HepG2 (cell line): ENCODE data around the gene ITPK1. TPM values are rescaled to one million over a fixed set of nuclear protein-coding genes. Genes with fewer than 3 reads are reported as not detected.

ENCODE experiments used
- ATAC-seq: fragments of 200-7000 bp; cut with Tn5 transposase; 3 replicates; pipeline ENCODE4 v1.9.1; 2020; ENCODE audit warnings: mild to moderate bottlenecking, moderate library complexity
- BruUV-seq: library from RNA; stranded (reverse); fragments of 400-500 nt; replicated peaks from 2 replicates; lab custom pipeline; 2021; lab: Mats Ljungman, UMichigan
- CTCF ChIA-PET: fragments of 300-600 bp; formaldehyde crosslinking; extraction: SDS; loops from one replicate; lab custom pipeline; 2021; ENCODE audit warnings: low total read pairs, inconsistent platforms, low intra/inter-chr PET ratio; lab: Yijun Ruan, JAX
- POLR2A ChIA-PET: fragments of 350-600 bp; sonication (Branson Sonifier 250); formaldehyde crosslinking; loops from one replicate; lab custom pipeline; 2020; ENCODE audit warnings: antibody characterized with exemption, inconsistent platforms; lab: Yijun Ruan, JAX
- DNase-seq: peaks from one replicate; pipeline ENCODE4 v3.0.0-alpha.2; 2015; ENCODE audit warnings: low spot score
- FAIRE-seq: peaks from 3 replicates; lab custom pipeline; 2011; peaks lifted over from hg19 to GRCh38; lab: Jason Lieb, UNC
- H2AFZ ChIP-seq: one replicate; pipeline ENCODE4 v1.6.1; 2011; ENCODE audit warnings: low read length, inconsistent platforms
- H3K27ac ChIP-seq: fragments of 300-600 bp; 3 replicates; pipeline ENCODE4 v1.8.0; 2011; ENCODE audit warnings: mixed run types, mild to moderate bottlenecking, mixed read lengths, low read length, inconsistent platforms; ENCODE audit not compliant: insufficient read depth; ENCODE audit errors: extremely low read length
- H3K27me3 ChIP-seq, 2 experiments: fragments of 200-600 bp in 1 of 2; 2 replicates in 1 of 2; 3 replicates in 1 of 2; pipeline versions ENCODE4 v1.6.0 to v1.8.0; 2011; ENCODE audit warnings: low read length in 2 of 2, mild to moderate bottlenecking in 2 of 2, moderate library complexity in 2 of 2, inconsistent platforms in 1 of 2; ENCODE audit not compliant: insufficient read depth in 2 of 2, control insufficient read depth in 1 of 2
- H3K36me3 ChIP-seq, 2 experiments: fragments of 200-600 bp in 1 of 2; replicated peaks in 1 of 2; 2 replicates in 1 of 2; 3 replicates in 1 of 2; pipeline versions ENCODE4 v1.5.1 to v1.8.0; 2011; ENCODE audit warnings: low read length in 2 of 2, inconsistent platforms in 1 of 2; ENCODE audit not compliant: insufficient read depth in 2 of 2, control insufficient read depth in 1 of 2
- H3K4me1 ChIP-seq: 2 replicates; pipeline ENCODE4 v1.5.1; 2012; ENCODE audit warnings: low read length, inconsistent platforms; ENCODE audit not compliant: insufficient read depth
- H3K4me2 ChIP-seq: 2 replicates; pipeline ENCODE4 v1.6.0; 2011; ENCODE audit warnings: low read depth, low read length, inconsistent platforms
- H3K4me3 ChIP-seq, 3 experiments: fragments of 200-600 bp in 1 of 3; sonication (generic), shearing (Covaris generic) in 1 of 3; replicated peaks in 1 of 3; 2 replicates each; pipeline ENCODE4 v1.5.1; 2011 to 2016; ENCODE audit warnings: low read length in 3 of 3, inconsistent platforms in 2 of 3, low read depth in 2 of 3, mild to moderate bottlenecking in 2 of 3, control low read depth in 1 of 3, mixed read lengths in 1 of 3; ENCODE audit not compliant: insufficient read depth in 1 of 3
- H3K79me2 ChIP-seq: one replicate; pipeline ENCODE4 v1.6.1; 2011; ENCODE audit warnings: low read length, inconsistent platforms; ENCODE audit not compliant: insufficient read depth
- H3K9ac ChIP-seq: 2 replicates; pipeline ENCODE4 v1.6.0; 2011; ENCODE audit warnings: mild to moderate bottlenecking, low read depth, low read length, inconsistent platforms; ENCODE audit not compliant: insufficient read depth
- H3K9me3 ChIP-seq: 2 replicates; pipeline ENCODE4 v1.5.1; 2012; ENCODE audit warnings: mild to moderate bottlenecking, low read length
- H4K20me1 ChIP-seq: 2 replicates; pipeline ENCODE4 v1.6.0; 2011; ENCODE audit warnings: inconsistent platforms, mild to moderate bottlenecking, low read length, moderate library complexity; ENCODE audit not compliant: insufficient read depth
- CAMTA2 ChIP-seq: sonication (generic); formaldehyde crosslinking; IDR thresholded peaks from 2 replicates; pipeline ENCODE4 v1.4.0; 2020; ENCODE audit warnings: mild to moderate bottlenecking, missing genetic modification reagents, borderline replicate concordance
- CSRNP2 ChIP-seq: sonication (generic); formaldehyde crosslinking; conservative IDR thresholded peaks from 2 replicates; pipeline ENCODE4 v1.8.0; 2022; ENCODE audit warnings: low read depth, missing genetic modification reagents
- FUBP1 ChIP-seq: sonication (generic); formaldehyde crosslinking; IDR thresholded peaks from 2 replicates; pipeline ENCODE4 v1.5.1; 2020; ENCODE audit warnings: missing genetic modification reagents, mild to moderate bottlenecking, borderline replicate concordance
- HNRNPUL1 ChIP-seq: fragments of 200-400 bp; formaldehyde crosslinking; IDR thresholded peaks from 2 replicates; pipeline ENCODE4 v1.6.1; 2017; ENCODE audit warnings: low read depth, mild to moderate bottlenecking, low read length, moderate library complexity
- IRX3 ChIP-seq: sonication (generic); formaldehyde crosslinking; IDR thresholded peaks from 2 replicates; pipeline ENCODE4 v1.8.1; 2023; ENCODE audit warnings: mild to moderate bottlenecking, low read depth, missing genetic modification reagents, borderline replicate concordance
- POLR2G ChIP-seq: fragments of 200-400 bp; formaldehyde crosslinking; IDR thresholded peaks from 2 replicates; pipeline ENCODE4 v1.6.1; 2018; ENCODE audit warnings: mild to moderate bottlenecking, low read depth, low read length, moderate library complexity
- TBL1XR1 ChIP-seq: fragments of 150-350 bp; IDR thresholded peaks from 2 replicates; pipeline ENCODE4 v1.6.1; 2014; ENCODE audit warnings: borderline replicate concordance, low read length; ENCODE audit not compliant: partially characterized antibody
- ZNF326 ChIP-seq: sonication (generic); formaldehyde crosslinking; IDR thresholded peaks from 2 replicates; pipeline ENCODE4 v1.4.0; 2020; ENCODE audit warnings: missing genetic modification reagents, borderline replicate concordance
- ZNF337 ChIP-seq: sonication (generic); formaldehyde crosslinking; IDR thresholded peaks from 2 replicates; pipeline ENCODE4 v1.5.1; 2020; ENCODE audit warnings: missing genetic modification reagents, low read depth, mild to moderate bottlenecking, borderline replicate concordance
- ZNF496 ChIP-seq: sonication (generic); formaldehyde crosslinking; IDR thresholded peaks from 2 replicates; pipeline ENCODE4 v1.8.1; 2023; ENCODE audit warnings: mild to moderate bottlenecking, moderate library complexity, missing genetic modification reagents; ENCODE audit not compliant: insufficient replicate concordance
- ZNF503 ChIP-seq: sonication (generic); formaldehyde crosslinking; IDR thresholded peaks from 2 replicates; pipeline ENCODE4 v1.4.0; 2020; ENCODE audit warnings: missing genetic modification reagents
- ZNF513 ChIP-seq: sonication (generic); formaldehyde crosslinking; conservative IDR thresholded peaks from 2 replicates; pipeline ENCODE4 v1.5.0; 2020; ENCODE audit warnings: missing genetic modification reagents
- whole genome bisulfite sequencing: methylation state at CpG from one replicate; pipeline ENCODE4 v1.1.6; 2017; ENCODE audit warnings: low lambda C conversion rate; 5-methylcytosine and 5-hydroxymethylcytosine counted together
- in situ Hi-C: cut with HindIII; loops from 2 replicates; pipeline ENCODE4 v1.10.0; 2017; ENCODE audit warnings: low pct_unique_long_range_greater_than_20kb; ENCODE audit not compliant: extremely low pct_ligation_motif_present
- intact Hi-C: fragments of 100-400 bp; cut with micrococcal nuclease; formaldehyde crosslinking; loops from one replicate; pipeline ENCODE4 v1.10.0; 2022; ENCODE audit not compliant: unreplicated experiment
- polyA plus RNA-seq, 8 experiments: library from polyadenylated mRNA; depleted of rRNA in 3 of 8; stranded (reverse) in 7 of 8; unstranded in 1 of 8; fragments of >200 nt; fragmentation: Illumina TruSeq in 4 of 8; extraction: Trizol in 4 of 8; gene quantifications; 2 replicates each; pipeline versions ENCODE4 v1.2.1 to v1.2.3, GENCODE V29; 2011 to 2016; ENCODE audit warnings: low read depth in 4 of 8, missing spikeins in 1 of 8, mixed read lengths in 1 of 8; ENCODE audit not compliant: insufficient read depth in 1 of 8
- total RNA-seq, 5 experiments: library from RNA; depleted of rRNA; stranded (reverse); fragments of >200 nt; fragmentation: Illumina TruSeq; extraction: Trizol; gene quantifications; 2 replicates each; pipeline ENCODE4 v1.2.3, GENCODE V29; 2016; ENCODE audit warnings: low read depth in 1 of 5

ITPK1 gene
- total and polyA plus RNA-seq, 2 of the 13 experiments (the other 11 are each of a cell fraction or from before 2014, with no cell fraction given), result 20.5 to 47.5 TPM

GRCh38 chr14:93090826-93091555 lies 24.7 kb downstream of the ITPK1 start:
- WGBS, result 95% methylated on average over 11 of the region's 11 CpGs
- peaks cover 20% of the 10 kb centered on the region for H3K4me1 ChIP-seq
- no peak overlapping the region for H3K27ac ChIP-seq
- no peak overlapping the region for H2AFZ ChIP-seq
- no peaks in the 10 kb centered on the region for H3K9me3 ChIP-seq
- ATAC-seq (no peak), DNase-seq (no peak), FAIRE-seq (no peak)
- no peak overlapping the region for H3K9ac ChIP-seq
- intact Hi-C loops (no loop called here), in situ Hi-C loops (no loop called here)
- BruUV-seq, result no TSS peak
- H3K36me3 ChIP-seq, result no peaks in the 10 kb centered on the region
- no peak overlapping the region for H3K4me3 ChIP-seq
- H3K27me3 ChIP-seq, result no peaks in the 10 kb centered on the region
- H4K20me1 ChIP-seq, result peaks cover 4% of the 10 kb centered on the region
- ChIA-PET POLR2A (interaction anchor here (1.0 kb wide), 1 partner anchor 14 kb away, joined by 3 read pairs; no protein-coding TSS in a partner anchor), CTCF (no interaction called here)
- peaks cover 7% of the 10 kb centered on the region for H3K79me2 ChIP-seq
- H3K4me2 ChIP-seq, result no peak overlapping the region
- TF ChIP-seq ZNF513, result no peak
- TF ChIP-seq IRX3 (CRISPR knock-in tag), result no peak
- no peak for TF ChIP-seq FUBP1
- TF ChIP-seq POLR2G, result no peak
- no peak for TF ChIP-seq HNRNPUL1
- TF ChIP-seq TBL1XR1, result no peak
- TF ChIP-seq CSRNP2 (CRISPR knock-in tag), result no peak
- no peak for TF ChIP-seq ZNF503
- TF ChIP-seq ZNF496 (CRISPR knock-in tag), result no peak
- TF ChIP-seq CAMTA2, result no peak
- TF ChIP-seq ZNF337 (CRISPR knock-in tag), result no peak
- TF ChIP-seq ZNF326 (CRISPR knock-in tag), result no peak
